COLO668 (cell line): ENCODE measurements around the gene SOX9.
A peak's percentile ranks its signal among the peaks of the same experiment; 100 is the strongest.
"Not testable (repeated sequence)": the region's sequence is repeated elsewhere in the genome, so short reads cannot be mapped to it uniquely, and the experiment has no call there.

Source experiments
- DNase-seq: peaks from one replicate; lab custom pipeline; 2025; ENCODE audit not compliant: unreplicated experiment; lab: John Stamatoyannopoulos, UW

The SOX9 gene

DNA sequence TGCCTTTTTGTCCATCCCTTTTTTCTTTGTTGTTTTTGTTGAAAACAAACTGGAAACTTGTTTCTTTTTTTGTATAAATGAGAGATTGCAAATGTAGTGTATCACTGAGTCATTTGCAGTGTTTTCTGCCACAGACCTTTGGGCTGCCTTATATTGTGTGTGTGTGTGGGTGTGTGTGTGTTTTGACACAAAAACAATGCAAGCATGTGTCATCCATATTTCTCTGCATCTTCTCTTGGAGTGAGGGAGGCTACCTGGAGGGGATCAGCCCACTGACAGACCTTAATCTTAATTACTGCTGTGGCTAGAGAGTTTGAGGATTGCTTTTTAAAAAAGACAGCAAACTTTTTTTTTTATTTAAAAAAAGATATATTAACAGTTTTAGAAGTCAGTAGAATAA lies 4.9 kb downstream of the SOX9 start:
- DNase-seq, result no peak

DNA sequence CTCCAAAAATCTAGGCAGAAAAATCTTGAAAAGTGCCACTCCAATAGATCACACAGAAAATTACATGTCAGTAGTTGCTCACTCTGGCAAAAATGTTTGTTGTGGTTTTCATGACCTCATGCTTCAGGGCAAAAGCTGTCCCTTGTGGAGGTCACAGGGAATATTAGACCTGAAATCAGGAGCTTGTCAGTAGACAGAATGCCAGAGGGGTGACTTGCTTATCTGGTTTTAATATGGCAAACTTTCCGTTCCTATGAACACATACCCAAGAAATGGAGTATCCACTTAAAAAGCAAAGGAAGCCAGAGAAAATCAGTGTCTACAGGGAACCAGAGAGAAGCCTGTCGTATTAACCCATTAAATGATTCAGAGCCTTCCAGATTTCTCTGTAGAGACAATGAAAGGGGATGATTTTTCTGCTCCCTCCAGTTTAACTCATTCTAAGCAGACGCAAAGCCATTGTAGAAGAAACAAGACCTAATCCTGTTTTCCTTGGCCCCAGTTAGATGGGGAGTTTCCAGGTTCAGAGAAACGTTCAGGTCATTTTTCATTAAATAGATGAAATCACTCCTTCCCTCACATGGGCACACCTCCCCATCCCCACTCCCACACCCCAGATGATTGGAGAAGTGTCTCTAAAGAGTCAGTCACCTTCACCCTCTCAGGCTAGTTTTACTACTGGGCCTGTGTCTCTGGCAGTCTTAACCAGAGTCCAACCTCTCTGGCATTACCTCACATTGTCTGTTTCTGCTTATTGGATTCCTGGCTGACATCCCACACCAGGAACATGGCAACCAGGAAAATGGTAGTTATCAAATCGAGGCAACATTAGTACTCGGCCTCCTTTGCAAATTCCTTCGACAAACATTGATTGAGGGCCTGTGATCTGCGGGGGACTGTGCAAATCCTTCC lies 6.0 kb downstream of the SOX9 start:
- no peak for DNase-seq

DNA sequence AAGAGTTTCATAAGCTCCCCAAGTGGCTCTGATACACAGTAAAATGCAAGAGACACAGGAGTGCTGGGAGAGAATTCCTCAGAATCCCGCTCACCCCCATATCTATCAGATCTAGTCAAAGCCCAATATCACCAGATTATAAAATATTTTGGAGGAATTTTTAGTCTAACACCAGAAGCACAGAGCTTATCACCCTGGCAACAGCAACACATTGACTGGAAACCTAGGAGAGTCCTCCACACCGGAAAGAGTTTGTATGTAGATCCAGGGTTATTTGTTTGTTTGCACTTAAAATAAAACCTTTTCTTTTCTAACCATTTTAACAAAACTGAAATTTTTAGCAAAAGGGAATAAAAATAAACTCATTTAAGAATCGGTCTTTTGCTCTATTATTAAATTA lies 7.2 kb downstream of the SOX9 start:
- DNase-seq, result no peak

DNA sequence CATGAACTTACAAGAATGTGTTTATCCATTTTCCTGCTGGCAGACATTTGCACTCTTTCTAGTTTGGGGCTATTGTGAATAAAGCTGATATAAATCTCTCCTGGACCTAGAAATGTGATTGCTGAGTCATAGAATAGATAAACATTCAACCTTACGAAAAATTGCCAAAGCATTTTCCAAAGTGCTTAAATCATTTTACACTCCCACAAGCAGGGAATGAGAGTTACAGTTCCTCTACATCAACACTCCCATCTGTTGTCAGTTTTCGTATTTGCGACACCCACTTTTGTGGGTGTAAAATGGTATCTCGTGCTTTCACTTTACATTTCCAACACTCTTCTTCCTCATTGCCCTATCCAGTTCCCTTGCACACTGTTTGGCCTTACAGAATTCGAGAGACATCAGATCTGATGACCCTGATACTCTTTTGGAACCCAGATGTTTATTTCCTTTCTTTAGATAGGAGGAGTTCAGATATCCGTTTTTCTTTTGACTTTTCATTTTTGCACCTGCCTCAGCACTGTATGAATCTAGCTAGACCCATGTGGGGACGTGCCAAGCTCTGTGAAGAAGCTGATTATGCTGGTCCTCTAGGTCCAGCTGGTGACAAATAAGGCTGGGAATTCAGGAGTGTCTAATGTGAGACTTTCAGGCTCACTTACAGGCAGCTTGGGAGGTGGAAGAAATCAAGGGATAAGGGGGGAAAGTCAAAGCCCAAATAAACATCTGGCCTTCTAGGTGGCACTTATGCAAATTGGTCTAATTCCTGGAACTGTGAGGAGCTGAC lies 14.0 kb downstream of the SOX9 start:
- no peak for DNase-seq

DNA sequence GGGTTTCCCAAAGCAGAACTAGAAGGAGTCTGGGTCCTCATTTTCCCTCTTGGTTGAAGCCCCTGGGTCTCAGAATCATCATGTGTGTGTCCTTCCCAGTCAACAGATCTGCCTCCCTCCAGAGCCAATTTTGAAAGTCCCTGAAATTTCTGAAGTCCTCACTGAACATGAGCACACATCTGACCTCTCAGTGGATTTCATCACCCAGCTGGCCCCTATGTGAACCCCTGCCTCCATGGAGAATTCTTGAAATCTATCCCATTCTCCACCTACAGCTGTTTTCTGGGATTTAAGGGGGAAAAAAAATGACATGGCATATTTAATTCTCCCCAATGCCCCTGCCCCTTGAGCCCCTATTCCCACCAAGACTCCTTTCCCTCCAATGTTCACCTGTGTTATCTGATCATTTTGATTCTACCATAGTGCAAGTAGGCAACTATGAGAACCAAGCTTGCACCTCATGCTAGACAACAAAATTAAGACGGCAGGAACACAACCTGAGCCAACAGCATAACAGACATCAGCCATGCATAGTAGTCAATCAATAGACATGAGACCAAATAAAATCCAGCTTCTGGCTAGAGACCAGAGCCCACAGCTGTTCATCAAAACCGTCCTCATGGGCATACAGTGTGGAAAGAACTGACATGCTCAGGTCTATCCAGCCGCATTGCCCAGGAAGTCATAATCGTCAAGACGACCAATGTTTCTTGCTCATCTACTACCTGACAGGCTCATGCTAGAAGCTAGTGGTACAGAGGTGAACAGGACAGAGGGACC lies 14.9 kb downstream of the SOX9 start:
- DNase-seq, result no peak

DNA sequence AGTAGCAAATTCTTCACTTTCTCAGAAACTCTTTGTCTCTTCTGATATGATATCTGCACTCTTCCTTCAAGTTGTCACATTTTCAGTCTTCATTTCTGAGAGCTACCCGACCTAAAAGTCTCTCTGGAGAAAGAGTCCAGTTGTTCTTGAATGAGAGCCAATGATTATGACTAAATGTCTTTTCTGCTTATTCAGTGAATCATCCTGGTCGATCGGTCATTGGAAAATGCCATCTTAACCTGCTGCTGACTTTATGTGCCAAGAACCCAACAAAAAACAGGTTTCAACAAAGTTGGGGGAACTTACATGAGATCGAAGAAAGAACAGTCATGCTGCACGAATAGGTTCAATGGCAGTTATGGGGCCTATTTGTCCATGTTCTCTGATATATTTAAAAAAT lies 15.9 kb downstream of the SOX9 start:
- no peak for DNase-seq

DNA sequence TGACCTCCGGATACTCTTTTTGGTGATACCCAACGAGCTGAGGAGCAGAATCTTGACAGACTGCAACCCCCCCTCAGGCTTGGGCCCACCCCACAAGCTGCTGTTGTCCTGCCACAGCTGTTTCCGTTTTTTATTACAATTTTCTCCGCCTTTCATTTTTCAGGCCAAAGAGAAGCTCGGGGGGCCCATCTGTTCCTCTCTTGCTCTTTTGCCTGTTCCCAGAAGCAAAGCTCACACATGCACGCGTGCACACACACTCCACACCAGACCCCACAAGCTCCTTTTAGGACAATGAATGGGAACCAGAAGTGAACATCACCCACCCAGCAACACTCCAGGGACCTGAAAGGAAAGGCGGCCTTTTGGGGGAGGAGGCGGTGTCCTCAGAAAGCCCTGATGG lies 16.3 kb downstream of the SOX9 start:
- DNase-seq, result no peak

DNA sequence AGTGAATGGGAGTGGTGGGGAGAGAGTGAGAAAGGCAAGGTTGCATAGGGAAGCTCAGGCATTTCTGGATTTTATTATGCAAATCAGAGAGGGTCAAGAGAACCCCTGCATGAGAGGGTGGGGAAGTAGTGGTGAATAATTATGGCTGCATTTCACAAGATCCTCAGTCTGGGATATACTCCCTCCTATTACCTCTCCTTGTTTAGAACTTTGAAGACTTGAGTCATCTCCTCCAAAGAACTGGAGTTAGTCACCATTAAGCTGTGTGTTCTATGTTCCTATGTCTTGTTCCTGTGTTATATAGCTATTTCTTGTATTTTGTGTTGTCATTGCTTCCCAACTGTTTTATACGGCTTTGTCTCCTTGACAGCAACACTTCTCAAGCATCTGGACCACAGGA lies 18.4 kb downstream of the SOX9 start:
- no peak for DNase-seq

DNA sequence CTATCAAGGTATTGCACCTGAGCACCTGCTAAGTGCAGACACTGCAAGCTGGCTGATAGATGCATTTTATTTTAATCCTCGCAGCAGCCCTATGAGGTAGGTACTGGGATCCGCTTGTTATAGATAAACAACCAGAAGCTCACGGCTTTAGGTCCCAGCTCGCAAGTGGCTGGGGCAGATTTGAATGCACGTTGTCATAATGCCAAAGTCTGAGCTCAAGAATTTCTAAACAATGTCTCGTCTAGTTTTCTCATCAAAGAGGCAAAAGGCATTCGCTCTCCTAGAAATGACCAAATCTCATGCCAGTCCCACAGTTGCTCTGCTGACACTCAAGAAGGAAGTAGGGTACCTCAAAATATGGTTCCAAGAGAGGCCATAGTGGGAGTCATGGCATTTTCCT lies 20.5 kb downstream of the SOX9 start:
- DNase-seq, result no peak

DNA sequence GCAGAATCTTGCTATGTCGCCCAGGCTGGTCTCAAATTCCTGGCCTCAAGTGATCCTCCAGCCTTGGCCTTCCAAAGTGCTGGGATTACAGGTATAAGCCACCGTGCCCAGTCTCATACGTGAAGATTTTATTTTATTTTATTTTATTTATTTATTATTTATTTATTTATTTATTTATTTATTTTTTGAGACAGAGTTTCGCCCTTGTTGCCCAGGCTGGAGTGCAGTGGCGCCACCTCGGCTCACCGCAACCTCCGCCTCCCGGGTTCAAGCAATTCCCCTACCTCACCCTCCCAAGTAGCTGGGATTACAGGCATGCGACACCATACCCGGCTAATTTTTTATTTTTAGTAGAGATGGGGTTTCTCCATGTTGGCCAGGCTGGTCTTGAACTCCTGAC lies 21.3 kb downstream of the SOX9 start:
- DNase-seq, result not testable (repeated sequence)

DNA sequence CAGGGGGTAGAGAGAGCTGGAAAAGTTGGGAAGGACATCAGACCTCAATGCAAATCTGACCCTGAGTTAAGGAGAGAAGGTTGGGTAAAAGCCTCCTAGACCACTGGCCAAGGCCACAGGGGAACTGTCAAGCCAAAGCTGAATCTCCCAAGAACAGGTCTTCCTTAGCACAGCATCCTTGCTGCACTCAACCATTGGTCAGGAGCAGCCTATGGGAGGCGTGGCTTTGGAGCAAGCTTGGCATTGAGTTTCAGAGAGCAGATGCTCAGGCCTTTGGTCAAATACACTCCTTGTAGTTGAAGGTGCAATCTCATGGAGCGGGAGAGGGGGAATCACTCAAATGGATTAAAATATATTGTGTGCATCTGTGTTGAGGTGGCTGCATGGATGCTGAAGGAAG lies 21.8 kb downstream of the SOX9 start:
- no peak for DNase-seq

DNA sequence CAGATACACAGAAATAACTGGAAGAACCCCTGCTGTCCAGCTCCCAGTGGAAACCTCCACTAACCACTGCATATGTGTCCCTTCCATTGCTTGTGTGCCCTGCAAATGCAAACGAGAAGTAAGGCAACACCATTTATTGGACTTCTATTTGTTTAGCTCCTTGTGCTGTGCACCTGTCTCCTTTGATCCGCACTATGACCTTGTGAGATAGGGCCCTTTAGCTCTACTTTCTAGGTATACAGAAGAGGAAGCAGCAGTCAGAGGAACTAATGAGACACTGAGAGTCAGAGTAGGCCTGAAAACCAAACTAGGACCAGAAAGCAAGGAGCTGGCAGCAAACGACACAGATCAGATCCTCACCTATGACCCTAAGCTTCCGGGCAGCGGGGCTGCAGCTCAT lies 22.4 kb downstream of the SOX9 start:
- DNase-seq, result peak; percentile 39

DNA sequence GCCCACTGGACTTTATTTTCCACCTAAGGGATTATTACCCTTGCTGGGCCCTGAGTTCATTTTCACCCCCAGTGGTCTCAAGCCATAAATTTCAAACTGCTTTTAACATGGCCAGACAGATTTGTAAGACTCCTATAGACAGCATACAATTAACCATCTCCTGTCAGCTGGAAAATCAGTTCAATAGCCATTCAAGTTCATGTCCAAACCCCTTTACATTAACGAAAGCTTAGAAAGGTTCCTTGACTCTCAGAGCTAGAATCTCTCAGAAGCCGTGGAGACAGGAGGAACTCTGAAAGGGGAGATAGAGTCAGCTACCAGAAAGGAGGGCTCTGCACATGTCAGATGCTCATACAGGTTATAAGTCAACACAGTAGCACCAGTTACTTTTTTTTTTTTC lies 23.3 kb downstream of the SOX9 start:
- DNase-seq, result no peak

DNA sequence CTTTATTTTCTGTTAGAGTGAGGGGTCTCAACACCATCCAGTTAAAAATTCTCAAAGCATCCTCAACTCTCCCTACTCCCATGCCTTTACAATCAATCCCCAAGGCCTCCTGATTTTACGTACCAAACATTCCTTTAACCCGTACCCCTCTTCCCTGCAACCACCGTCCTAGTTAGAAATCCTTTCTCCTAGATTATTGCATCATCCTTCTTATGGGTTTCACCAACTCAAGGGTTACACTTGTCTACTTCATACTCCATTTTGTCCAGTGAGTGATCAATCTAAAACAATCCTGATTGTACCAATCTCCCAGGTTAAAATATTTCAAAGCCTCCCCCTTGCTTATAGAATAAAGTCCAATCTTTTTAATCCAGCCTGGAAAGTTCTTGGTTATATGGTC lies 24.7 kb downstream of the SOX9 start:
- DNase-seq, result no peak

DNA sequence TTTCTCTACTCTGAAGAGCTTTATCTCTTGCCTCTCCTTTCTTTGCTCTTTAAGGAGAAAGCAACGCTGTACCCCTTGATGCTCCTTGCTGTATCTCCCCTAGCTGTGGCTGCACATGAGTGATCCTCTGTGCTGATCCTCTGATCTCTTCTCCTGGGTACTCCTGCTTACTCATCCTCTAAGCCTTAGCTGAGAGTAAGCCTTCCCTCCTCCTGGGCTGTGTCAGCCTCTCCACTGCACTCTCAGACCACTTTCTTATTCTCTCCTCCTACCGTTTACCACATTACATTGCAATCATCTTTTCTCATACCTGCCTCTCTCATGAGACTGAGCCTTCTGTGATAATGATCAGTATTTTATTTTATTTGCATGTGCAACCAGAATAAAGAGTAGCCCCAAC lies 25.1 kb downstream of the SOX9 start:
- DNase-seq, result no peak

DNA sequence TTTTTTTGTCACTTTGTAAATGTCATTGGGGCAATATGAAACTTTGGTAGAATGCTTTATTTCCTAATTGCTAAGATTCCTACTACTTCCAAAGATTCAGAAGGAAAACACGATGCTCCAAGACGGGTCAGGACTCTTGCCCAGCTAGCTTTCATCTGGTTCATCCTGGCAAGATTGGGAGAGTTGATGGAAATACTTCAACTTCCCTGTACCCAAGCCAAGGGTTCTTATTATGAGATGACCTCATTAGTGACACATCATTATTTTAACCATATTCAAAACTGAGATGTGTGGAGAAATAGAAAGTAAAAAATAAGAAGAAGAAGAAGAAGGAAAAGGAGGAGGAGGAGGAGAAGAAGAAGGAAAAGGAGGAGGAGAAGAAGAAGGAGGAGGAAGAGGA lies 25.6 kb downstream of the SOX9 start:
- no peak for DNase-seq

DNA sequence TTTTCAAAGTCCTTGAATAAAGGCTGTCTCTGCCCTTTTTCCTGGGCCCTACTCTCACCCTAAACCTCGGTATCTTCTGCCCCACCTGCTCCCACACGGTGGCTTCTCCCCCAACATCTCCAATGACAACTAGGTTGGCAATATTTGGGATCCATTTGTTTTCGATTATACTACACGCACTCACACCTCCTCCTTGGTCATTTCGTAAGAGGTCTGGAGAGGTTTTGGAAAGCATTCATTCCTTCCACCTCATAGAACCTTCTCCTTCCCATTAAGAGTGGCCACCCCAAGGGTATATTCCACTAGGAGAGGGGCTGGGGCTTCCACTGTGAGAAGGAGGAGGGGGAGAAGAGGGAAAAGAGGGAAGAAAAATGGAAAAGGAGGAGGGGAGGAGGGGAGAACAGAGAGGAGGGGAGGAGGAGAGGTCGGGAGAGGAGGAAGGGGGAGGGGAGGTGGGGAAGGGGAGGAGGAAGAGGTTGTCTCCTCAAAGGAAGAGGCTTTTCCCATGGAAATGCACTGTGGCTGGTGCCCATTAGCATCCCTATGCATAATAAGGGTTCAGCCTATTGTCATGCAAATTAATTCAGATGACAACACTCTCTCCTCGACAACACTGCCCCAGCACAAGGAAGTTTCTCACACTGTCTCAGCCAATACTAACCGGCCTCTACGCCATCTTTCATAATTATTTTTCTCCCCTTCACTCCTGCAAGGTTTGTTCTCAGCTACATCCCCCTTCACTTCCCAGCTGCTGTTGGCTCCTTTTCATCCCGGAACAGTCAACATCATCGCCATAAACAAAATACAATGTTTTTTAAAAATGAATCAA lies 30.0 kb downstream of the SOX9 start:
- DNase-seq, result no peak

DNA sequence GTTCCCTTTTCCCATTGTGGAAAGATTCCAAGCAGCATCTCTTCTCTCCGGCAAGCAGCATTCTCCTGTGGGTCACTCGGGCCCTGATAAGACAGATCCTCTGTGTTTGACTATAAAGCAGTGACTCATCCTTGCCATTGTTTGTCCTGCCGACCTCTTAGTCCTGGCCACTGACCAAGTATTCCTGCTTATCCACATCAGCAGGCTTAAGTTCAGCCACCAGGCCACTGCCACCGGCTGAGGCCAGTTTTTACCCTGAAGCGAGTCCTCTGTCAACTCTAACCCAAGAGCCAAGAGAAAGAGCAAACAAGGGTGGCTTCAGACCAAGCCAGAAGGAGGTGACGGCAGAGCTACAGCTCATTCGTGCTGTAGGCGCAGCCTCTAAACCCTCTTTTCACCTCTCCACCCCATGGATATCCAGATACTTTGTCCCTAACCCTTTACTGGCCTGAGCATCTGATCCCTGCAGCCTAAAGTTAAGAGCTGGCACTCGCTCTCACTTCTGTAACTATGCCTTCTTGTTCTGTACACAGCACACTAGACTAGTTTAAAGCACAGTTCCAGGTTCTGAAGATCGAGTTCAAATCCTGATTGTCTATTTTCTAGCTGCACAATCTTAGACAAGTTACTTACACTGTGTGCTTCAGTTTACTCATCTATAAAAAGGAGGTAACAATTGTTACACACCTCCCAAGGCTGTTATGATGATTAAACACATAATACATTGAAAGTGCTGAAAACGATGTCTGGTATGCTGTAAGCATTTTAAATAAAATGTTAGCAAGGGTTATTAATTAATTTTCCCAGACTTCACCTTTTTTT lies 31.0 kb downstream of the SOX9 start:
- peak; percentile 50 for DNase-seq

DNA sequence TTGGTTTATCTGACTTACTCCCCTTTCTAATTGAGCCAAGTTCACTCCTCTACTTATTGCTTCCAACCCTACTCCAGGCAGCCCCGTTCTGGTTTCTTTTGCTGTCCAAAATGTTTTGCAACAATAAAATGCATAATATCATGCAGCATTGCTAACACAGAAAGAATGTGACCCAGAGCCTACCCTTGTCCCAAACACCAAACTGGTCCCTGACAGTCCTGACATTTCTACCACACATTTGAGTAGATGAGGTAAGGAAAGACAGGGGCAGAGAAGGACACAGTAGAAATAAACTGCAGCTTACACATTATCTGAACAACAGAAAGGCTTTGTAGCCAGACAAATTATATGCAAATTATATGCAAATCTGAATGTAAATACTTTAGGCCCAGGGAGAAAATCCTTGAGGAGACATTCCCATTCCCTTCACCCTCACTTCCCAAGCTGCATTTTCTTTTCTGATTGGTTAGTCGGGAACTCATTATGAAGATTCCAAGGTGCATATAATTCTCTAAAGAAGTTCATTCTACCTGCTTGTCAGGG lies 31.6 kb downstream of the SOX9 start:
- DNase-seq, result no peak
